ENCODE measurements around the gene C1QB. TPM values are rescaled to one million over a fixed set of nuclear protein-coding genes. Genes with fewer than 3 reads are reported as not detected.
A peak's percentile ranks its signal among the peaks of the same experiment; 100 is the strongest.
"Not testable (repeated sequence)": the region's sequence is repeated elsewhere in the genome, so short reads cannot be mapped to it uniquely, and the experiment has no call there.

Gene C1QB
- total and polyA plus RNA-seq, 5 donors from 2014 or later: not detected

GRCh38 chr1:22671999-22672398 lies 19.0 kb downstream of the C1QB start:
- H3K4me3 ChIP-seq (ENCODE audit: low read depth, low read length): no peak overlapping the region
- ATAC-seq (ENCODE audit: low read depth in 2 of 2) (no peak), DNase-seq (no peak)
- H3K27me3 ChIP-seq (ENCODE audit: control insufficient read depth, insufficient read depth, low read length): peaks cover 2% of the 10 kb centered on the region
- Mint-ChIP-seq H3K36me3 (no peaks in the 10 kb centered on the region), H3K27ac (no peak overlapping the region), H3K4me3 (no peak overlapping the region), H3K4me1 (peaks cover 0 to 2% (median 0%) of the 10 kb centered on the region in 4 donors), H3K27me3 (peaks cover 14% of the 10 kb centered on the region), H3K9me3 (no peaks in the 10 kb centered on the region)
- no peaks in the 10 kb centered on the region for H3K9me3 ChIP-seq (ENCODE audit: control insufficient read depth in 2 of 2, low read length in 2 of 2)
- no peaks in the 10 kb centered on the region for H3K36me3 ChIP-seq (ENCODE audit: control insufficient read depth, insufficient read depth, low read length)
- no peak overlapping the region for H3K27ac ChIP-seq (ENCODE audit: insufficient read depth, low read length, poor library complexity, severe bottlenecking)
- no peaks in the 10 kb centered on the region for H3K4me1 ChIP-seq (ENCODE audit: control insufficient read depth, insufficient read depth, low read length, poor library complexity, severe bottlenecking)

- no peak for ATAC-seq (ENCODE audit: low read depth in 2 of 2)
- peaks cover 14% of the 10 kb centered on the region for H3K27me3 Mint-ChIP-seq
- peaks cover 0 to 2% (median 0%) of the 10 kb centered on the region in 4 donors for H3K4me1 Mint-ChIP-seq
- H3K4me3 Mint-ChIP-seq: no peak overlapping the region
- Histone ChIP-seq H3K27ac (ENCODE audit: insufficient read depth, low read length, poor library complexity, severe bottlenecking) (no peak overlapping the region), H3K9me3 (ENCODE audit: control insufficient read depth in 2 of 2, low read length in 2 of 2) (no peaks in the 10 kb centered on the region), H3K4me3 (ENCODE audit: low read depth, low read length) (no peak overlapping the region), H3K27me3 (ENCODE audit: control insufficient read depth, insufficient read depth, low read length) (peaks cover 2% of the 10 kb centered on the region), H3K36me3 (ENCODE audit: control insufficient read depth, insufficient read depth, low read length) (no peaks in the 10 kb centered on the region), H3K4me1 (ENCODE audit: control insufficient read depth, insufficient read depth, low read length, poor library complexity, severe bottlenecking) (no peaks in the 10 kb centered on the region)
- H3K9me3 Mint-ChIP-seq: no peaks in the 10 kb centered on the region
- no peak overlapping the region for H3K27ac Mint-ChIP-seq
- peak in 1 of 3 donors; percentile 14 for DNase-seq
- no peaks in the 10 kb centered on the region for H3K36me3 Mint-ChIP-seq
These were observed 20.7 kb downstream of the C1QB start for GRCh38 chr1:22673486-22674409.

- Histone ChIP-seq H3K9me3 (ENCODE audit: control insufficient read depth in 2 of 2, low read length in 2 of 2) (no peaks in the 10 kb centered on the region), H3K27me3 (ENCODE audit: control insufficient read depth, insufficient read depth, low read length) (peaks cover 2% of the 10 kb centered on the region), H3K36me3 (ENCODE audit: control insufficient read depth, insufficient read depth, low read length) (no peaks in the 10 kb centered on the region), H3K4me1 (ENCODE audit: control insufficient read depth, insufficient read depth, low read length, poor library complexity, severe bottlenecking) (no peaks in the 10 kb centered on the region), H3K4me3 (ENCODE audit: low read depth, low read length) (no peak overlapping the region), H3K27ac (ENCODE audit: insufficient read depth, low read length, poor library complexity, severe bottlenecking) (no peak overlapping the region)
- ATAC-seq (ENCODE audit: low read depth in 2 of 2): no peak
- H3K27ac Mint-ChIP-seq: no peak overlapping the region
- peaks cover 11% of the 10 kb centered on the region for H3K27me3 Mint-ChIP-seq
- peaks cover 0 to 2% (median 0%) of the 10 kb centered on the region in 4 donors for H3K4me1 Mint-ChIP-seq
- H3K9me3 Mint-ChIP-seq: no peaks in the 10 kb centered on the region
- H3K36me3 Mint-ChIP-seq: no peaks in the 10 kb centered on the region
- DNase-seq: no peak
- no peak overlapping the region for H3K4me3 Mint-ChIP-seq
These were observed 21.3 kb downstream of the C1QB start for GRCh38 chr1:22674410-22674749.

GRCh38 chr1:22676151-22676550 lies 23.1 kb downstream of the C1QB start:
- not testable (repeated sequence) for H3K4me3 Mint-ChIP-seq; H3K27me3 ChIP-seq (ENCODE audit: control insufficient read depth, insufficient read depth, low read length); H3K9me3 ChIP-seq (ENCODE audit: control insufficient read depth in 2 of 2, low read length in 2 of 2); H3K4me3 ChIP-seq (ENCODE audit: low read depth, low read length); H3K27ac Mint-ChIP-seq; H3K4me1 Mint-ChIP-seq; H3K9me3 Mint-ChIP-seq; H3K4me1 ChIP-seq (ENCODE audit: control insufficient read depth, insufficient read depth, low read length, poor library complexity, severe bottlenecking); DNase-seq; H3K36me3 ChIP-seq (ENCODE audit: control insufficient read depth, insufficient read depth, low read length); H3K27me3 Mint-ChIP-seq; H3K36me3 Mint-ChIP-seq; ATAC-seq (ENCODE audit: low read depth in 2 of 2); H3K27ac ChIP-seq (ENCODE audit: insufficient read depth, low read length, poor library complexity, severe bottlenecking)

- peaks cover 2% of the 10 kb centered on the region for H3K27me3 ChIP-seq (ENCODE audit: control insufficient read depth, insufficient read depth, low read length)
- H3K9me3 Mint-ChIP-seq: no peaks in the 10 kb centered on the region
- no peaks in the 10 kb centered on the region for H3K4me1 ChIP-seq (ENCODE audit: control insufficient read depth, insufficient read depth, low read length, poor library complexity, severe bottlenecking)
- DNase-seq (no peak), ATAC-seq (ENCODE audit: low read depth in 2 of 2) (no peak)
- no peaks in the 10 kb centered on the region for H3K36me3 Mint-ChIP-seq
- H3K27ac Mint-ChIP-seq: no peak overlapping the region
- no peak overlapping the region for H3K4me3 ChIP-seq (ENCODE audit: low read depth, low read length)
- peaks cover 4% of the 10 kb centered on the region for H3K27me3 Mint-ChIP-seq
- no peak overlapping the region for H3K27ac ChIP-seq (ENCODE audit: insufficient read depth, low read length, poor library complexity, severe bottlenecking)
- no peaks in the 10 kb centered on the region for H3K36me3 ChIP-seq (ENCODE audit: control insufficient read depth, insufficient read depth, low read length)
- H3K4me1 Mint-ChIP-seq: peaks cover 0 to 2% (median 0%) of the 10 kb centered on the region in 4 donors
- no peaks in the 10 kb centered on the region for H3K9me3 ChIP-seq (ENCODE audit: control insufficient read depth in 2 of 2, low read length in 2 of 2)
- no peak overlapping the region for H3K4me3 Mint-ChIP-seq
These were observed 24.0 kb downstream of the C1QB start for GRCh38 chr1:22676916-22677583.

- Histone ChIP-seq H3K9me3 (ENCODE audit: control insufficient read depth in 2 of 2, low read length in 2 of 2) (no peaks in the 10 kb centered on the region), H3K36me3 (ENCODE audit: control insufficient read depth, insufficient read depth, low read length) (no peaks in the 10 kb centered on the region), H3K4me3 (ENCODE audit: low read depth, low read length) (no peak overlapping the region), H3K27me3 (ENCODE audit: control insufficient read depth, insufficient read depth, low read length) (peaks cover 2% of the 10 kb centered on the region), H3K27ac (ENCODE audit: insufficient read depth, low read length, poor library complexity, severe bottlenecking) (no peak overlapping the region), H3K4me1 (ENCODE audit: control insufficient read depth, insufficient read depth, low read length, poor library complexity, severe bottlenecking) (no peaks in the 10 kb centered on the region)
- Mint-ChIP-seq H3K27me3 (peaks cover 4% of the 10 kb centered on the region), H3K4me1 (peaks cover 0 to 2% (median 0%) of the 10 kb centered on the region in 4 donors), H3K9me3 (no peaks in the 10 kb centered on the region), H3K36me3 (no peaks in the 10 kb centered on the region), H3K4me3 (no peak overlapping the region), H3K27ac (no peak overlapping the region)
- DNase-seq: no peak
- no peak for ATAC-seq (ENCODE audit: low read depth in 2 of 2)
These were observed 25.2 kb downstream of the C1QB start for GRCh38 chr1:22677931-22678896.

- ATAC-seq (ENCODE audit: low read depth in 2 of 2) (no peak), DNase-seq (no peak)
- Mint-ChIP-seq H3K4me1 (no peaks in the 10 kb centered on the region), H3K36me3 (no peaks in the 10 kb centered on the region), H3K27me3 (no peaks in the 10 kb centered on the region), H3K27ac (no peak overlapping the region), H3K9me3 (peaks cover 0 to 2% (median 0%) of the 10 kb centered on the region in 7 donors), H3K4me3 (no peak overlapping the region)
- Histone ChIP-seq H3K27me3 (ENCODE audit: control insufficient read depth, insufficient read depth, low read length) (no peaks in the 10 kb centered on the region), H3K36me3 (ENCODE audit: control insufficient read depth, insufficient read depth, low read length) (no peaks in the 10 kb centered on the region), H3K4me3 (ENCODE audit: low read depth, low read length) (no peak overlapping the region), H3K4me1 (ENCODE audit: control insufficient read depth, insufficient read depth, low read length, poor library complexity, severe bottlenecking) (no peaks in the 10 kb centered on the region), H3K27ac (ENCODE audit: insufficient read depth, low read length, poor library complexity, severe bottlenecking) (no peak overlapping the region), H3K9me3 (ENCODE audit: control insufficient read depth in 2 of 2, low read length in 2 of 2) (no peaks in the 10 kb centered on the region)
These were observed 27.7 kb downstream of the C1QB start for GRCh38 chr1:22680726-22681125.

Measured in CD4-positive, CD25-positive, alpha-beta regulatory T cell (primary cell).